NCI-H1436 (cell line): ENCODE data around the gene CHI3L2.

Experiments used
- DNase-seq: peaks from one replicate; lab custom pipeline; 2025; lab: John Stamatoyannopoulos, UW

The CHI3L2 gene

DNA sequence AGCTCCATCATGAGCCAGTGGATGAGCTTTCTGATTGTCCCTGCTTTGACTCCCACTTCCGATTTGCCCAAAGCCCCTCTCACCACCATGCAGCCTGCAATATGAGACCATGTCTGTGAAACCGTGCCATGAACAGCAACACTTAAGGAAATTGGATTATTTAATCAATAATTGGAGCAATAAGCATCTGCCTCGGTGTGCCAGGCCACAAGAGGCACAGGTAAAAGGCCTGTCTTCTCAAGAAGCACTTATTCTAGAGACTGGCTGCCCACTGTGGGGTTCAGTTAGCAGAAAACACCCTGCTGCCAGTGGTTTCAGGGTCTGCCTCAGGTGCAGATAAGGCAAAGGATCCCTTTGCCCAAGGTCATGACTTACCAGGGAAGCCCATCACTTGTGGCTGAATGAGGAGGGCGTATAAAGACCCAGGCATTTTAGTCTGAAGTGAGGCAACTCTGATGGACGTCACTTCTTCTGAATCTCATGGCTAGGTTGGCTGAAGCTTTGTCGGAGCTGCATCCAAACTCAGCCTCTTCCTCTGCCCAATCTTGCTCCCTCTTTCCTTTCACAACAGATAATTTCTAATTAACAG, 7.1 kb upstream of the CHI3L2 start:
- DNase-seq: no peak

DNA sequence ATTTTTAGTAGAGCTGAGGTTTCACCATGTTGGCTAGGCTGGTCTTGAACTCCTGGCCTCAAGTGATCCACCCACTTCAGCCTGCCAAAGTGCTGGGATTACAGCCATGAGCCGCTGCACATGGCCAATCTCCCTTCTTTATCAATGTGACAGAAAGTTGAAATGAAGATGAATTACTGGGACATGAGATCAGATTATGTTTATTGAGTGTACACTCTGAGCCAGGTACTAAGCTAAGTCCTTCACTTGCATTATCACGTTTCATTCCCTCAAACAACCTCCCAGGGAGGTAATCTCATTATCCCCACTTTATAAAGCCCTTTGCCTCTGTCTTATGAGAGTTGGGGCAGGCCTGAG, 6.3 kb upstream of the CHI3L2 start:
- no peak for DNase-seq

DNA sequence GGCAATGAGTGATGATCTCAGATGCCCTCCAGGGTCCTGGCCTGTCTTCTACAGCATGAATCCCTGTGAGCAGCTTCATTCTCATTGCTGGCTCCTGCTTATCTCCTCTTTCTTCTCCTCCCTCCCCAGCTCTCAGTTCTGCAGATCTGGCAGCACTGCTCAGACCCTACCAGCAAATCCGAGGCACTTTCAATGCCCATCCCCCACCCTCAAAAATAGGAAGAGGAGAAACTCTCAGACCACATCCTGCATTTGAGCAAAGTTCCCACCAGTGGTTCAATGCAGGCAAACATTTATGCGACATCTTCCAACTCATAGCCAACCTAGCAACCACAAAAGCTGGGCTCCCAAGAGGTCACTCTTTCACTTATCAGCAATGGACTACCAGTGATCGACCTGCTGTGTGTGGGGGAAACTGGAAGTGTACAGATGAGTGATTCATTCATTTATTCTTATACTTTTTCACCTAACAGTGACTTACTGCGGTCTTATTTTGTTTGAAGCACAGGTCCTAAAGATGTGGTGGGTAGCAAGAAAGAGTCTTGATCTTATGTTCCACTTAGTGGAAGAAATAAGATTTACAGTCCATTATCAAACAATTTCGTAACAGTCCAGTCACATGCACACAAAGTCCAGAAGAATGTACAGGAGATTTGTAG, 5.8 kb upstream of the CHI3L2 start:
- DNase-seq: no peak

DNA sequence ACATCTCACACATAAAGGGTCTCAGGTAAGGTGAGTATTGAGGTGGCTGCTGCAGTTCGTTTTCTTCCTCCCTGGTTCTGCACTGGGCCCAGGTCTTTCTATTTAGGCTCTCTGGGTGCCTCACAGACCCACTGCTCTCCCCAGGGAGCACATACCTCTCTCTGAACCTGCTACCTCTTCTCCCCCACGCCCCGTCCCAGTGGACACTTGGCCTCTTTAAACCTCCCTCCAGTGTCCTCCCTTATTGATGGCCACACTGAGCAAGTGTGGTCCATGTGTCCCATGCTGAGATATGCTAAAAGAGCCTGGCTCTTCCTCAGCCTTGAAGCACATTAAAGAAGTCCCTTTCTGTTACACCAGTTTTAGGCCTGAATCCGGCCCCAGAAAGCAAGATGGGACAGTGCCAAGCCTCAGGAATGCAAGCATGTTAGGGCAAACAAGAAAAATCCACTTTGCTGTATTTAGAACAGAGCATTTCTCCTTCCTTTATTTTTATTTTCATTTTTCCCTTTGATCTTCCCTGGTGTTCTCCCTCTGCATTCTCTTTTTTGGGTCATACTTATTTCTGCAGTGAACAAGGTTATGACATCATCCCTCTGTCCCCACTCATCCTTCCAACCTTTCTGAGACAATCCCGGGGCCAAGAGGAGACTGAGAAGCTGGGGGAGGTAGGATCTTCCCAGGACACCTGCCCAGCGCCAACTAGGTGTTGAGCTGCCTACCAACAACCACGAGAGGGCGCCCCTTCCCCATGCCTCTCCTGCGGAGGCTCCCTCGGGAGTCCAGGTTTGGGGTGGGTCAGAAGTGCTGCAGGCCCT, 5.0 kb upstream of the CHI3L2 start:
- DNase-seq: peak; percentile 71

DNA sequence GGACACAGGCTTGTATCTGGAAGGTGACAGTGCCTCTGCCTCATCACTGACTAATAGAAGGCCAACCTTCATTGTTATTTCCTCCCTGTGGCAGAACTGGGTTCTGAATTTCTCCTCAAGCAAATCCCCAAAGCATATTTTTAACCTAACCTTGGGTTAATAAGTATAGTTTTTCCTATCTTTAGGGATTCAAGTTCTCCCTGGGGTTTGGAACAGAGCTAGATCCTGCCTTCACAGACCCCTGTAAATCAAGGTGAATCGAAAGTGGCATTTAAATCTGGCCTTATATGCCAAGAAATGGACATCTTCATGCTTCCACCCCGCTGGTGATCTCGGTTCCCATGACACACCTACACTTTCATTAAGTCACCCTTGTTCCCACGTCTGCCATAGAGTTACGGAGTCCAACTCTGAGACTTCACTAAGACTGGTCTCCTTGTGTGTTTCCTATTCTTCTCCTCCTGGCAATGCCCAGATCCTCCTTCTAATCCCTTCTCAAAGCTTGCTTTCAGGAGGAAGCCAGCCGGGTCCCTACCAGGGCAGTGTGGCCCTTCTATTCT, 4.3 kb upstream of the CHI3L2 start:
- no peak for DNase-seq

DNA sequence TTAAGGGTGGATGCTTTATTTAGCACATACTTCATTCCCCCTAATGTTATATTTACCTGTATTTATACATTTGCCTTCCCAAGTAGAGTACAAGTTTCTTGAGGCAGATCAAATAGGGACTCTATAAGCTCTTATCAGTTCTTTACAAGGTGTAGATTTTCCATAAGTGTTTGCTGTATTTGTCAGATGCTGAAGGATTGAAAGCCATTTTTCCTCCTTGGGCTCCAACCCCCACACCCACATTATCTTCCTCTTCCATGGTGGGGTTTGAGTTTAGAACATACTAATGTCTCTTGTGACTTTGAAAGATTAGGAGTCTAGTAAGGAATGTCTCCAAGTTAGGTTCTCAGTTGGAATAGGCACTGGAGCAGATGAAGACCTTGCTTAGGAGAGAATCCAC, 2.4 kb upstream of the CHI3L2 start:
- no peak for DNase-seq

DNA sequence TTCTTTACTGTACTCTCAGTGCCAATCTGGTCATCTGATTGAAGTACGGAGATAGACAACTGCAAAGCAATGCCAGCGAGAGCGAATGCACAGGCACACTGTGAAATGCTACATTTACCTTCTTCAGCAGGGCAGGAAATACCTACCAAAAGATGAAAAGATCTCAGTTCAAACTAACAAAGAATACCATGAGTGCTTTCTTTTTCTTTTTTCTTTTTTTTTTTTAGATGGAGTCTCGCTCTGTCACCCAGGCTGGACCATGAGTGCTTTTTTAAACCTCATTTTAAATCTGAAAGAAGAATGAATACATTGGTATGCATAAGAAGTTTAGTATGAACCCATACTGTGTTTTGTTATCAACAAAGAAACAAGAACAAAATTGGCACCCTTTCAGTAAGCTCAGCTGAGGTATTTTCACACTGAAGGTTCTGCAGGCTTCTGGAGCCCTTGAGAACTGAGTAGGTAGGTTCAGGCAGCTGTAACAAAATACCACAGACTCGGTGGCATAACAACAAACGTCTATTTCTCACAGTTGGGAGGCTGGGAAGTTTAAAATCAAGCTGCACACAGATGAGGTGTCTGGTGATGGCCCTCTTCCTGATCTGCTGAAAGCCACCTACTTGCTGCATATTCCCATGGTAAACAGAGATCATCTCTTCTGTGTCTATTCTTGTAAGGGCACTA, 1.7 kb upstream of the CHI3L2 start:
- no peak for DNase-seq

DNA sequence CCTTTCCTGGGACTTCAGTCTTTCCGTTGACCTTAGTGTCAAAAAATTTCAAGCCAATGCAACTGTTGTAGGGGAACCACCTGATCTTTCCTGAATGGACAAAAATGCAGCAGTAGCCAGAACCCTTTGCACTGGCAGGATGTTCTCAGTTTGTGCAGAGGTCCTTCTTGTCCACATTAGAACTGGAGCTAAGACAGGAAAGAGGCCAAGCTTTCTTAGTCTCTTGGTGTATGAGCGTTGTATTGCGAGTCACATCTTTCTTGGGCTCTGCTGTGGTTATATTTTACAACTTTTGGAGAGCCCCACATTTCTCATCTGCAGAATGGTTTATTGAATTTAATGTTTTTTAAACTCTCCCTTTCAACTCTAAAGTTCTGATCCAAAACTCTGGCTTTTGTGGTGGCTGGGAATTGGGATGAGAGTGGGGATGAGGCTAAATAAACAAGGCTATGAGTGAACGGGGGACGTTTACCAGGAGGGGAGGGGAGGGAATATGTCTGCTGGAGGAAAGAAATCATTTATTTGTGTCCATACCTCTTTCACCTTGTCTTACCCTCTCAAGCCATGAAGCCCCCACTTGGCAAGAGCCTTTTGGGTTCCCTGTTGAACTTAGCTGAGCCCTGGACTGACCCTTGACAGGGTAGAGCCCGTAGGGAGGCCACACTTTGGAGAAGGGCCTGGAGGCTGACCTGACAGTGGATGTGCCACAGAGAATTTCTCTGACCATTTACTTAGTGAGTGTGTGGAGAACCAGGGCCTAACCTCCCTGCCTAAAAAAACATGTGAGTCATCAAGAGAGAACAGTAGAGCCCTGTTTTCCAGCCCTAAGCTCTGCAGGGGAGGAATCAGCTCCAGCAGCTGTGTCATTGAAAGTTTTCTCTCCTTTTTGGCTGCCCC, 586 bp downstream of the CHI3L2 start:
- DNase-seq: no peak

DNA sequence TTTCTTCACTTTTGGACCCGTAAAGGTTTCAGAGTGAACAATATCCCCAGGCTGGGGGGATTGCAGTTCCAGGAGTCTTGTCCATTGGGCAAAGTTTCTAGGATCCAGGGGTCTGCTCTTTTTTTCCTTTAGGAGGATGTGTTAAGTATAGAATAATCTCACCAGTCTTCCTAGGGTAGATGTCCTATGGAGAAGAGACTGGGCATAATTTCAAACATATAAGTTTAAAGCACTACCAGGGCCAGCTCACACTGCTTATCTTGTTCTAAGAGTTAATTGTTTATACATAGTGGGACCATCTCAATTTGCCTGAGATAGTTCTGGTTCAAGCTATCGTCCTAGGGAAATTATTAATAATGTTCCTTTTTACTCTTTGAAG, 1.2 kb downstream of the CHI3L2 start:
- DNase-seq: no peak

DNA sequence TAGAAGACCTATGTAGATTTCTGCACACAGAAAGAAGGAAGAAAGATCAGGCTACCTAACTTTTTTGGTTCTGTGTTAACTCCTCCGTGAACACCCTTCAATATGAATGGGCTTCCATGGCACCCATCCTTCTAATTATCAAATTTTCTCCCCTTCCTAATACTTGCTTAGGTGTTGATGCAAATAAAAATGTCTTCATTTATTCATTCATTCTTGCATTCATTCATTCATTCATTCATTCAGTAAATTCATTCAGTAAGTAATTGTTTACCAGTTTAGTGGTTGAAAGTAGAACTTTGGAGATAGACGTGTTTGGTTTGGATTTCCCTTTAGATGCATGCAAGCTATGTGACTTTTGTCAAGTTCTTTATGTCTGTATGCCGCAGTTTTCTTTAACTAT, 4.6 kb downstream of the CHI3L2 start:
- DNase-seq: no peak

DNA sequence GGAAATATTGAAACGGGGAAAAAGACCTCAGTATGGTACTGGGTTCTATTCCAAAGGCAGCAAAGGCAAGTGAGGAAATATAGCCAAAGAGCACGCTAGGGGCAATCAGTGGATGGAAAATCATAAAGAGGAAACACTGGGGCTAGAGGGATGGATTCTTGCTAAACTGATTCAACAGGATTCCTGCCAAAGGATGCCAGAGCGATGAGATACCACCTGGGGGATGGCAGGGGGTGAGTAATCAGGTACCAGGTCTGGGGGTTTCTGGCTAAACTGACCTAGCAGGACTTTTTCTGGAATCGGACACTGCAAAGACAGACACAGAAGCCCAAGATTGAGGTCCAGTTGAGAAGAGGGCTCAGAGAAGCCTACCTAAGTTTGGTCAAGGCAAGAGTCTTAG, 6.7 kb downstream of the CHI3L2 start:
- no peak for DNase-seq

DNA sequence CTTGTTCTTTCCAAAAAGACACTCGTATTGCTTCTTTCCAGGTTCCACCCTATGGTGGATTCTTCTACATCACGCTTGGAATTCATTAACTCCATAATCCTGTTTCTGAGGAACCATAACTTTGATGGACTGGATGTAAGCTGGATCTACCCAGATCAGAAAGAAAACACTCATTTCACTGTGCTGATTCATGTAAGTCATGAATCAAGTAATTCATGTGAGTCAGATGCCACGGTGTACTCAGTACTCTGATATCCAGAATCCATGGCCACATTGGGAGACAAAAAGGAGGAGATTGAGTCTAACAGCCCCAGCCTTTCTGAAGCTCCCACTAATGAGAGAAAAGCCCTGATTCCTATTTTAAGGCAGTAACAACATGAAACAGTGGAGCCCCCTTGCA, 7.4 kb downstream of the CHI3L2 start:
- no peak for DNase-seq

DNA sequence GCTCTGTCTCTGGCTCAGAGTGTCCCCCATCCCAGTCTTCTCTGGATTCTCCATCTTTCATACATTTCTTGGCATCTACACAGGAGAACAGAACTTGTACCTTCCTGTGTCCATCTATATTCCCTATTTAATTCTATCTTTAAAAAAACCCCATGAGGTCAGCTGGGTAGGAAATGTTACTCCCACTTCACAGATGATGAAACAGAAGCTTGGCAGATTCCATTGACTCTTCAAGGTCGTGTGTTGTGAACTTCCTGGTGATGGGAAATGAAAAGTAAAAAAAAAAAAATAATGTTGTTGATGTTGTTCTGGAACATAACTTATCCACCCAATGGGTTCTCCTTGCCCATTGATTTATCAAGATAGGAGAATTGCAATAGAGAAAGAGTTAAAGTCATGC, 8.9 kb downstream of the CHI3L2 start:
- DNase-seq: no peak

DNA sequence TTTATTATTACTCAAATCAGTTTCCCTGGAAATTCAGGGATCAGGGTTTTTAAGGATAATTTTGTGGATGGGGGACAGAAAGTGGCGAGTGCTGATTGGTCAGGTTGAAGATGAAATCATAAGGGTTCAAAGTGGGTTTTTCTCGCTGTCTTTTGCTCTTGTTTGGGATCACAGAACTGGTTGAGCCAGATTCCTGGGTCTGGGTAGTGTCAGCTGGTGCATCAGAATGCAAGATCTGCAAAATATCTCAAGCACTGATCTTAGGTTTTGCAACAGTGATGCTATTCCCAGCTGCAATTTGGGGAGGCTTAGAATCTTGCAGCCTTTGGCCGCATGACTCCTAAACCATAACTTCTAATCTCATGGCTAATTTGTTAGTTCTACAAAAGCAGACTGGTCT, 9.3 kb downstream of the CHI3L2 start:
- DNase-seq: no peak

DNA sequence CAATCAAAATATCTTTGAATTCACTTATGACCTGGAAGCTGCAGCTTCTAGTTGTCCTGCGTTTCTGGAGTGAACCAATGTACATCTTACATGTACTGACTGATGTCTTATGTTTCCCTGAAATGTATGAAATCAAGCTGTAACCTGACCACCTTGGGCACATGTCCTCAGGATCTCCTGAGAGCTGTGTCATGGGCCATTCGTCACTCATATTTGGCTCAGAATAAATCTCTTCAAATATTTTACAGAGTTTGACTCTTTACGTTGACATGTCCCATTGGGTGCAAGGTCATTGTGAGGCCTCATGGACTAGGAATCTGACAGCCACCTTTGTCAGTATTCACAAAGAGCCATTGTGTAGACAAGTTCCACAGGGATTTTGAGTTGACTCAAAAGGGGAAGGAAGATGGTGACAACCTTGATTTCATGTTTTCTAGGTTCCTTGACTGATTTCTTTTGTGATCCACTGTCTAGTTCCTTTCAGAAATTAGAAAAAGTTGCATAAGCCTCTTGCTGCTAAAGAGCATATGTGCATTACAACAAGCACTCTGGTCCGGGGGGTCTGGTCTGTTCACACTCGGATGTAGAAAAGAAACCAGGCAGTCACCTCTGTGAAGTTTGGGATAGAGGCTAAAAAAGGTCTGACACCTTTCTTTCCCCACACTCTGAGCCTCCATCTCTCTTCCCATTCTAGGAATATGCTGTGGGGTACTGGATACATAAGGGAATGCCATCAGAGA, 10.7 kb downstream of the CHI3L2 start:
- DNase-seq: no peak

DNA sequence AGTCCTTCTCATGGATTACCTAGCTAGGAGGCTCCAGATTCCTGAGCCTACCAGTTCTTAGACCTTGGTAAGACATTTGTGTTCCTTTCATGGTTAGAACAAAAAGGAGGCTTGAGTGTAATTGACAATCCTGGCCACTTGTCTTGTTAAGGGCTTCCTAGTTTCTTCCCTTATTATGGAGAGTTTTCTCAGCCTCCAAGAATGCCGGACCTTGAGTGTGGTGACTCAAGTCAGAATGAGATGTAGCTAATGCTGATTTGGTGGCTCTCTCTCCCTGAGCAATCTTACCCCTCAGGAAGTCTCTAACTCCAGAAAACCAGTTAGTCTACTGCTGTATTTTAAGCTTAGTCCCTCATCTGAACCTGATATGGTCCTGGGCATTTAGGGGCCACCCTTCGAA, 14.3 kb downstream of the CHI3L2 start:
- no peak for DNase-seq

DNA sequence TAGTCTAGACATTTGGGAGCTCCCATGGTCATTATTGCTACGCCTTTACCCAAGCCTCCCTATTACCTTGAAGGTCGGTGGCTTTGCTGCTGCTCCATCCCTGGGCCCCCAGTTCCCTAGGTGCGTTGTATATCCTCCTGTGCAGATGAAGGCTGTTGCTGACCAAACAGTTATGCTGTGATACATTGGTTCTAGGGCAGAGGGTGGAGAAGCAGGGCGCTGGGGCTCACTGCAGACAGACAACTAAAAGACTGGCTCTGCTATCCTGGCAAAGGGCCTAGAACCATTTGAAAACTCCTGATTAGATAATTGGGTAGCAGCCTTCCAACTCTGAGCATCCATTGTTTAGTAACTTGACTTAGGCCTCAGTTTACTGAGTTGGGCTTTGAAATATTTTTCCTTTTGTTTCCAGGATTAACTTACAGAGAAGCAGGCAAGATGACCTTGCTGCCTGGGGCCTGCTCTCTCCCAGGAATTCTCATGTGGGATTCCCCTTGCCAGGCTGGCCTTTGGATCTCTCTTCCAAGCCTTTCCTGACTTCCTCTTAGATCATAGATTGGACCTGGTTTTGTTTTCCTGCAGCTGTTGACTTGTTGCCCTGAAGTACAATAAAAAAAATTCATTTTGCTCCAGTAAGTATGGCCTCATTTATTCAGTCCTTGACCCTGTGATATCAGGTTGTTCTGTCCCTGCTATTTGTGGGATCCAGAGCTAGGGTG, 15.5 kb downstream of the CHI3L2 start:
- no peak for DNase-seq

DNA sequence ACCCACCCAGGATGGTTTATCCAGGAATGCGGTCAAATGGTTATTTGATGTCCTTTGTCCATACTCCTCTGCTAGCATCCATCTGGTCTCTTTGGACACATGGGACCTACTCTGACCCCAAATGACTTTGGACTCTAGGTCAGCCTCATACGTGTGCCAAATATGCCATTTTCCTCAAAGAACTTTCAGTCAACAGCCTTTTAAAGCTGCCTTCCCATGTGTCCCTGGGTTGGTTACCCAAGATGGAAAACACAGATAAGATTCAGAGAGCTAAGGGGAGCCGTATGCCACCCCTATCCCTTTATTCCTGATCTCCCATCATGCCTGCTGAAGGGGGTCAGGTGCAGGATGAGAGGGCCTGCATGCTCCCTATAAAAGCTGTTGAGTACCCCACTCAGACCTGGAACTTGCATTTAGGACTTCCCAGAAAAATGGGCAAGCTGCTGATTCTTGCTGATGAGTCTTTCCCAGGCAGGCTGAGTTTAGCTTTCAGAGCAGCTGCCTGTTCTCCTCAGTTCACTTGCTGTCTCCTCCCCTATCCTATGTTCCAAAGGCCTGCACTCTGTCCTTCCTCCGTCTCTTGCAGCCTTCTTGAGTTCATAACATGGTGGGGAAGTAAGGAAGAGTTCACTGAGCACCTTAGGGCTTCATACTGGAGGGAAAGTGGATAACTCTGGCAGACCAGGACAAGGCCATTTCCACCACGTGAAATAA, 19.8 kb downstream of the CHI3L2 start:
- DNase-seq: no peak

DNA sequence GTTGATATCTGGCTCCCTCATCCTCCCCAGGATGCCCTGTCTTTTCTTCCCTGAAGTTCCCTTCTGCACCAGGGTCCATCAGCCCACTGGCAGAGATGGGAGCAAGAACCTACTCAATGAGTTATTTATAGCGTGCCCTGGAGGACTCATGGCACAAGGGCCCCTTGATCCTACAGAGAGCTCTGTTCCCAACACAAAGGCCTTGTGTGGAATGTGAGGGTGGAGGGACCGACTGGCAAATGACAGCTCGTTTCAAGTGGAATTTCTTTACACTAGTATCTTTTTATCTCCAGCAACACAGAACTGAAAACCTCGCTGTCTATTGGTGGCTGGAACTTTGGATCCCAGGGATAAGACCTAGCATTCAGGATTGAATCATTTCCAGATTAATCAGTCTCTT, 22.4 kb downstream of the CHI3L2 start:
- DNase-seq: no peak

DNA sequence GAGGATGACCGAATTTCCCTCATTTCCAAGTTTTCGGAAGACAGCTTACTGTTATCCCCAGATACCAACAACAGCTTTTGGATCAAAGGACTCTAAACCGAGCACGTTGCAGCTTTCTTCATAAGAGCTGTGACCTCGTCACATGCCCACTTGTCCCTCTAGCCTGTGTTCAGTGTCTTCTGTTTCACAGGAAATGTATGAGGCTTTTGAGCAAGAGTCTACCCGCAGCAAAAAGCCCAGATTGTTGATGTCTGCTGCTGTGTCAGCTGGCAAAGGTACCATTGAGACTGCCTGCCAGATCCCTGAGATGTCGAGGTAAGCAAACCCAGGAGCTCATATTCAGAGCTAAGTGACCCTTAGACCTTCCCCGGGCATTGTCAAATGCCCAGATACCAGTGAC, 24.1 kb downstream of the CHI3L2 start:
- DNase-seq: no peak
